Astrocyte (in vitro differentiated cells and primary cell): Measurements from ENCODE around the gene VIPR2.

ENCODE experiments used
- CTCF ChIP-seq: IDR thresholded peaks from 2 replicates; pipeline ENCODE4 v1.5.1; 2011; ENCODE audit warnings: low read depth, mild to moderate bottlenecking, inconsistent platforms, low read length, moderate library complexity; ENCODE audit not compliant: insufficient read depth
- EZH2 ChIP-seq: IDR thresholded peaks from 2 replicates; pipeline ENCODE4 v1.6.1; 2012; ENCODE audit warnings: mild to moderate bottlenecking, low read length, inconsistent platforms; ENCODE audit not compliant: insufficient read depth

- TF ChIP-seq CTCF (no peak), EZH2 (no peak)
Observed at GRCh38 chr7:159045839-159046238, 98.8 kb downstream of the VIPR2 start.
